ENCODE data around the gene PRTN3.

- TF ChIP-seq, protein P1, sequence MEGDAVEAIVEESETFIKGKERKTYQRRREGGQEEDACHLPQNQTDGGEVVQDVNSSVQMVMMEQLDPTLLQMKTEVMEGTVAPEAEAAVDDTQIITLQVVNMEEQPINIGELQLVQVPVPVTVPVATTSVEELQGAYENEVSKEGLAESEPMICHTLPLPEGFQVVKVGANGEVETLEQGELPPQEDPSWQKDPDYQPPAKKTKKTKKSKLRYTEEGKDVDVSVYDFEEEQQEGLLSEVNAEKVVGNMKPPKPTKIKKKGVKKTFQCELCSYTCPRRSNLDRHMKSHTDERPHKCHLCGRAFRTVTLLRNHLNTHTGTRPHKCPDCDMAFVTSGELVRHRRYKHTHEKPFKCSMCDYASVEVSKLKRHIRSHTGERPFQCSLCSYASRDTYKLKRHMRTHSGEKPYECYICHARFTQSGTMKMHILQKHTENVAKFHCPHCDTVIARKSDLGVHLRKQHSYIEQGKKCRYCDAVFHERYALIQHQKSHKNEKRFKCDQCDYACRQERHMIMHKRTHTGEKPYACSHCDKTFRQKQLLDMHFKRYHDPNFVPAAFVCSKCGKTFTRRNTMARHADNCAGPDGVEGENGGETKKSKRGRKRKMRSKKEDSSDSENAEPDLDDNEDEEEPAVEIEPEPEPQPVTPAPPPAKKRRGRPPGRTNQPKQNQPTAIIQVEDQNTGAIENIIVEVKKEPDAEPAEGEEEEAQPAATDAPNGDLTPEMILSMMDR (IDR thresholded peaks at IDR 0.05) = no peak
- TF ChIP-seq POLR2AphosphoS5 (IDR thresholded peaks at IDR 0.05) = no peak
- TF ChIP-seq POLR2A (IDR thresholded peaks at IDR 0.05) = no peak
Observed at GRCh38 chr19:792306-792885, 48.4 kb upstream of the PRTN3 start.

All from prostate gland (tissue), 2 donors.